K562 (cell line): ENCODE results near the gene SLC33A1. TPM values are rescaled to one million over a fixed set of nuclear protein-coding genes. Genes with fewer than 3 reads are reported as not detected.

ENCODE experiments used
- BCL6 ChIP-seq: fragments of 250-450 bp; sonication (Bioruptor Pico); IDR thresholded peaks from 2 replicates; pipeline ENCODE4 v1.4.0; 2020
- BMI1 ChIP-seq: fragments of 150-350 bp; IDR thresholded peaks from 2 replicates; pipeline ENCODE4 v1.6.1; 2014; ENCODE audit warnings: low read length
- HES1 ChIP-seq: fragments of 450-650 bp; IDR thresholded peaks from 2 replicates; pipeline ENCODE4 v1.6.1; 2016; ENCODE audit warnings: low read depth, mild to moderate bottlenecking, moderate library complexity
- ID3 ChIP-seq, 2 experiments: fragments of 250-450 bp in 1 of 2; fragments of 450-650 bp in 1 of 2; sonication (Bioruptor Pico) in 1 of 2; IDR thresholded peaks; 2 replicates each; pipeline versions ENCODE4 v1.6.1 to v1.8.0; 2016 to 2021; ENCODE audit warnings: mild to moderate bottlenecking in 2 of 2, moderate library complexity in 2 of 2, missing compliant biosample characterization in 1 of 2, missing genetic modification characterization in 1 of 2
- MYNN ChIP-seq, 2 experiments: sonication (generic); formaldehyde crosslinking in 1 of 2; IDR thresholded peaks; 2 replicates each; pipeline versions ENCODE4 v1.5.0 to v1.6.1; 2016 to 2020; ENCODE audit warnings: antibody characterized with exemption in 1 of 2, missing genetic modification reagents in 1 of 2
- NFXL1 ChIP-seq: fragments of 450-650 bp; formaldehyde crosslinking; IDR thresholded peaks from 2 replicates; pipeline ENCODE4 v1.4.0; 2021; ENCODE audit warnings: mild to moderate bottlenecking
- NR2C1 ChIP-seq, 2 experiments: fragments of 450-650 bp; IDR thresholded peaks; 2 replicates each; pipeline ENCODE4 v1.6.1; 2017; ENCODE audit warnings: mild to moderate bottlenecking in 2 of 2, antibody characterized with exemption in 1 of 2, inconsistent platforms in 1 of 2, missing compliant biosample characterization in 1 of 2, missing genetic modification characterization in 1 of 2
- POLR2H ChIP-seq: IDR thresholded peaks from 2 replicates; pipeline ENCODE4 v1.6.1; 2016; ENCODE audit warnings: missing genetic modification characterization, low read depth, mild to moderate bottlenecking, control low read depth, missing compliant biosample characterization, moderate library complexity
- PPARD ChIP-seq: fragments of 250-450 bp; sonication (Bioruptor Pico); IDR thresholded peaks from 2 replicates; pipeline ENCODE4 v1.8.0; 2022; ENCODE audit warnings: inconsistent platforms, mild to moderate bottlenecking, moderate library complexity
- PYGO2 ChIP-seq: fragments of 450-650 bp; IDR thresholded peaks from 2 replicates; pipeline ENCODE4 v1.6.1; 2016; ENCODE audit warnings: mild to moderate bottlenecking, missing genetic modification characterization, moderate library complexity, missing compliant biosample characterization
- RHOXF2B ChIP-seq: fragments of 250-450 bp; sonication (Bioruptor Pico); conservative IDR thresholded peaks from 2 replicates; pipeline ENCODE4 v1.5.1; 2021
- SAFB2 ChIP-seq: fragments of 200-400 bp; formaldehyde crosslinking; IDR thresholded peaks from 2 replicates; pipeline ENCODE4 v1.6.1; 2018; ENCODE audit warnings: borderline replicate concordance, low read length, low read depth, moderate library complexity; ENCODE audit not compliant: severe bottlenecking
- SMAD3 ChIP-seq: fragments of 450-650 bp; formaldehyde crosslinking; conservative IDR thresholded peaks from 2 replicates; pipeline ENCODE4 v1.4.0; 2020; ENCODE audit warnings: mild to moderate bottlenecking
- SMAD4 ChIP-seq: fragments of 250-450 bp; sonication (Bioruptor Pico); conservative IDR thresholded peaks from 2 replicates; pipeline ENCODE4 v1.8.0; 2021; ENCODE audit warnings: inconsistent platforms, mild to moderate bottlenecking, moderate library complexity
- ZNF146 ChIP-seq: IDR thresholded peaks from one replicate; pipeline ENCODE4 v1.6.1; 2018; ENCODE audit warnings: missing compliant biosample characterization; ENCODE audit not compliant: unreplicated experiment
- ZNF395 ChIP-seq: fragments of 200-800 bp; sonication (Bioruptor generic); IDR thresholded peaks from 2 replicates; pipeline ENCODE4 v1.6.1; 2017; ENCODE audit warnings: missing genetic modification characterization, missing compliant biosample characterization
- ZNF512 ChIP-seq: IDR thresholded peaks from 2 replicates; pipeline ENCODE4 v1.6.1; 2016; ENCODE audit warnings: missing genetic modification characterization, missing compliant biosample characterization
- ZNF518B ChIP-seq: fragments of 250-450 bp; sonication (Bioruptor Pico); IDR thresholded peaks from 2 replicates; pipeline ENCODE4 v1.5.0; 2021; ENCODE audit warnings: mild to moderate bottlenecking, moderate library complexity
- ZNF79 ChIP-seq: fragments of 250-450 bp; sonication (Bioruptor Pico); IDR thresholded peaks from 2 replicates; pipeline ENCODE4 v1.4.0; 2020; ENCODE audit warnings: low read depth, mild to moderate bottlenecking, moderate library complexity
- polyA plus RNA-seq, 8 experiments: library from polyadenylated mRNA; depleted of rRNA in 4 of 8; stranded (reverse) in 5 of 8; unstranded in 3 of 8; fragments of >200 nt; fragmentation: Nextera tagmentation in 2 of 8; fragmentation: Illumina TruSeq in 1 of 8; extraction: Ambion mirVana in 2 of 8; extraction: Trizol in 1 of 8; gene quantifications; 2 replicates each; pipeline versions ENCODE4 v1.2.1 to v1.2.3, GENCODE V29; 2011 to 2014; ENCODE audit warnings: inconsistent platforms in 1 of 8, missing spikeins in 1 of 8
- total RNA-seq, 7 experiments: library from RNA; depleted of rRNA in 6 of 7; stranded (reverse); fragments of >200 nt in 6 of 7; fragmentation: Illumina TruSeq in 2 of 7; extraction: Trizol in 2 of 7; gene quantifications; 2 replicates each; pipeline versions ENCODE4 v1.2.1 to v1.2.3, GENCODE V29; 2011 to 2021; ENCODE audit warnings: low replicate concordance in 1 of 7

Gene SLC33A1
- total and polyA plus RNA-seq, 9 of the 15 experiments (the other 6 are each of a cell fraction or from before 2014, with no cell fraction given), result 6.2 to 26.8 (median 19.6) TPM

GRCh38 chr3:155861476-155862183, 7.4 kb upstream of the SLC33A1 start (continued):
- TF ChIP-seq PPARD (CRISPR knock-in tag) (no peak), ID3 (CRISPR knock-in tag; IDR thresholded peaks at IDR 0.05) (peak; percentile 49; the same call in 1 of the 2 replicates), ID3 (tag; IDR thresholded peaks at IDR 0.05) (peak; percentile 71; the same call in 1 of the 2 replicates), MYNN (IDR thresholded peaks at IDR 0.05) (no peak), MYNN (CRISPR knock-in tag; IDR thresholded peaks at IDR 0.05) (no peak), ZNF395 (CRISPR knock-in tag) (peak; percentile 36; the same call in 1 of the 2 replicates), ZNF512 (tag) (no peak), BCL6 (CRISPR knock-in tag) (no peak), HES1 (no peak), SMAD3 (CRISPR knock-in tag) (peak; percentile 48; the same call in 1 of the 2 replicates), NR2C1 (IDR thresholded peaks at IDR 0.05) (no peak), NR2C1 (tag; IDR thresholded peaks at IDR 0.05) (peak; percentile 81), ZNF518B (CRISPR knock-in tag) (no peak), ZNF146 (CRISPR knock-in tag) (peak; percentile 74), NFXL1 (CRISPR knock-in tag) (0 out of 2 replicates have a peak, but pooled peaks have one; percentile 26), ZNF79 (CRISPR knock-in tag) (peak; percentile 46; the same call in 1 of the 2 replicates), BMI1 (no peak), SMAD4 (CRISPR knock-in tag) (peak; percentile 75), PYGO2 (peak; percentile 79), POLR2H (tag) (no peak), RHOXF2B (CRISPR knock-in tag) (0 out of 2 replicates have a peak, but pooled peaks have one; percentile 40), SAFB2 (no peak)
